Left lung (tissue), 10 donors: Measurements from ENCODE around the gene SLC5A5. TPM values are rescaled to one million over a fixed set of nuclear protein-coding genes. Genes with fewer than 3 reads are reported as not detected.

Experiments used
- ATAC-seq: fragments of 200-7000 bp; cut with Tn5 transposase; one replicate; pipeline ENCODE4 v1.9.1; 2020; ENCODE audit warnings: moderate library complexity
- DNase-seq, 4 donors: peaks; one replicate each; pipeline ENCODE4 v3.0.0-alpha.2; 2013 to 2020
- H3K27ac ChIP-seq, 2 donors: fragments of 200-600 bp; sonication (generic) in 1 of 2; one replicate each; pipeline versions ENCODE4 v1.5.0 to v1.8.0; 2020 to 2021
- H3K27me3 ChIP-seq, 2 donors: fragments of 200-600 bp; sonication (generic) in 1 of 2; one replicate each; pipeline versions ENCODE4 v1.5.0 to v1.8.0; 2020 to 2021
- H3K36me3 ChIP-seq, 2 donors: fragments of 200-600 bp; sonication (generic) in 1 of 2; one replicate each; pipeline versions ENCODE4 v1.5.0 to v1.8.0; 2020 to 2021
- H3K4me1 ChIP-seq, 2 donors: fragments of 200-600 bp; one replicate each; pipeline ENCODE4 v1.8.0; 2021
- H3K4me3 ChIP-seq, 2 donors: fragments of 200-600 bp; sonication (generic) in 1 of 2; one replicate each; pipeline versions ENCODE4 v1.5.0 to v1.8.0; 2020 to 2021; ENCODE audit warnings: mild to moderate bottlenecking in 1 of 2
- H3K9me3 ChIP-seq, 2 donors: fragments of 200-600 bp; sonication (generic) in 1 of 2; one replicate each; pipeline versions ENCODE4 v1.5.0 to v1.8.0; 2020 to 2021
- intact Hi-C, 2 donors: fragments of 100-400 bp; cut with DNase I; formaldehyde crosslinking; loops; one replicate each; pipeline versions ENCODE4 v1.11.2 to v1.14.2; 2022
- polyA plus RNA-seq, 6 donors: library from polyadenylated mRNA; unstranded; fragments of 120-200 nt; gene quantifications; one replicate each; pipeline ENCODE4 v1.2.1, GENCODE V29; 2013; ENCODE audit not compliant: insufficient read length in 6 of 6
- total RNA-seq, 2 donors: library from RNA; stranded (reverse); fragmentation: NEBNext Ultra II Directional; extraction: Animal tissue kit (Norgen Biotek cat#: 25700); gene quantifications; one replicate each; pipeline ENCODE4 v1.2.1, GENCODE V29; 2021
- TF ChIP-seq, protein P1 (sequence below), 2 donors: fragments of 200-600 bp; sonication (generic) in 1 of 2; IDR thresholded peaks; one replicate each; pipeline versions ENCODE4 v1.5.0 to v1.8.0; 2021; ENCODE audit warnings: antibody characterized with exemption in 2 of 2
- donor health status: DM: no; HTN: yes; CAD: no.
- donor health status: DM: no; HTN: no; CAD: no.

Gene SLC5A5
- total and polyA plus RNA-seq, 8 donors = 0.06 to 0.55 (median 0.09) TPM; not detected in 1

DNA sequence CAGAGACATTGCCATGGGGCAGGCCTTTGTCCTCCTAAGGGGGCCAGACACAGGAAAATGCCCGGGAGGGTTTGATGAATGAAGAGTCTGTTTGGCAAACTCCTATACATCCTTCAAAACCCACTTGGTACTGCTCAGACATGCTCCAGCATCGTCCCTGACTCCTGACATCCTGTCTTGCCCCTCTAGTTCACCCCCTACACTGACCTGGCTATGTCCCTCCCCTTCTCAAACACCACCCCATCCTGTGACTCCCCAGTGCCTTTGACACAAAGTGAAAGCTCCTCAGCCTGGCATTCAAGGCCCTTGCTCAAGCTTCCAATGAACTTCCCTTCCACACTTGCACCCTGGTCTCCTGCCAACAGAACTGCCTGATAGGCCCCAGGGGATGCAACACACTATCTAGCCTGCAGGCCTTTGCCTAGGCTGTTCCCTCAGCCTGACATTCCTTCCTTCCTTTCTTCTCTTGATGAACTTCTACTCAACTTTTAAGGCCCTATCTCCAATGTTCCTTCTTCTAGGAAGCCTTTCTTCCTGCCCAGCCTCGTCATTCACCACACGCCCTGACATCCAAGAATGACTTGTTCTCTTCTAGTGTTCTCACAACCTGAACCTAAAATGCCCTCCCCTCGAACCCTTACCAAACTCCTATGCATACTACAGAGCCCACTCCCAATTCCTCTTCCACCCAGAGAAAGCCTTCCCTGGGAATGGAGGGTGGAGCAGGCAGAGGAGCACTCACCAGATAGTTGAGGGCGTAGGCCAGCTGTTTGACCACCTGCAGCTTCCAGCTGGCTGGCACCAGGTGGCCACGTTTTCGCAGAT lies 36.4 kb upstream of the SLC5A5 start:
- intact Hi-C loops = no loop called here
- TF ChIP-seq, protein P1, sequence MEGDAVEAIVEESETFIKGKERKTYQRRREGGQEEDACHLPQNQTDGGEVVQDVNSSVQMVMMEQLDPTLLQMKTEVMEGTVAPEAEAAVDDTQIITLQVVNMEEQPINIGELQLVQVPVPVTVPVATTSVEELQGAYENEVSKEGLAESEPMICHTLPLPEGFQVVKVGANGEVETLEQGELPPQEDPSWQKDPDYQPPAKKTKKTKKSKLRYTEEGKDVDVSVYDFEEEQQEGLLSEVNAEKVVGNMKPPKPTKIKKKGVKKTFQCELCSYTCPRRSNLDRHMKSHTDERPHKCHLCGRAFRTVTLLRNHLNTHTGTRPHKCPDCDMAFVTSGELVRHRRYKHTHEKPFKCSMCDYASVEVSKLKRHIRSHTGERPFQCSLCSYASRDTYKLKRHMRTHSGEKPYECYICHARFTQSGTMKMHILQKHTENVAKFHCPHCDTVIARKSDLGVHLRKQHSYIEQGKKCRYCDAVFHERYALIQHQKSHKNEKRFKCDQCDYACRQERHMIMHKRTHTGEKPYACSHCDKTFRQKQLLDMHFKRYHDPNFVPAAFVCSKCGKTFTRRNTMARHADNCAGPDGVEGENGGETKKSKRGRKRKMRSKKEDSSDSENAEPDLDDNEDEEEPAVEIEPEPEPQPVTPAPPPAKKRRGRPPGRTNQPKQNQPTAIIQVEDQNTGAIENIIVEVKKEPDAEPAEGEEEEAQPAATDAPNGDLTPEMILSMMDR (IDR thresholded peaks at IDR 0.05) = no peak
- H3K36me3 ChIP-seq = peaks cover 0 to 98% of the 10 kb centered on the region in 2 donors

DNA sequence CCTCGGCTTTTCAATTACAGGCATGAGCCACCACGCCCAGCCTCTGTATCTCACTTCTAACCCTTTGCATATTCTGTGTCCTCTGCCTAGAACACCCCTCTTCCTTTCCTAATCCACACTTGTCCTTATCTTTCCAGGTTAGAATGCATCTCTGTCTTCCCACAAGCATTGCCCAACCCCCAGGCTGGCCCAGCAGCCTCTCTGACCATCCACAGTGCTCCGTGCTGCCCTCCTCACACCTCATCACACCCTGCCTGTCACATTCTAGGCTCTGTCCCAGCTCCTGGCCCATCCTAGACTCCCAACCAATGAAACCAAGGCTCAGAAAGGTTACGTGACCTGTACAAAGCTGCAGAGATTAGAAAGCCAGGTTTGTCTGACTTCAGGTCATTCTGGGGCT lies 35.2 kb upstream of the SLC5A5 start:
- intact Hi-C loops = no loop called here
- DNase-seq (no peak), ATAC-seq (no peak)
- peaks cover 0 to 38% of the 10 kb centered on the region in 2 donors for H3K27me3 ChIP-seq
- H3K4me1 ChIP-seq = peaks cover 0 to 2% of the 10 kb centered on the region in 2 donors
- H3K9me3 ChIP-seq = no peaks in the 10 kb centered on the region
- H3K36me3 ChIP-seq = peaks cover 0 to 100% of the 10 kb centered on the region in 2 donors
- no peak overlapping the region for H3K4me3 ChIP-seq
- no peak overlapping the region for H3K27ac ChIP-seq
- TF ChIP-seq, protein P1 (IDR thresholded peaks at IDR 0.05) = no peak

More for the DNA sequence above, 36.4 kb upstream of the SLC5A5 start:
- no peak for DNase-seq
- ATAC-seq = no peak
- H3K27me3 ChIP-seq = peaks cover 0 to 34% of the 10 kb centered on the region in 2 donors
- H3K4me3 ChIP-seq = no peak overlapping the region
- H3K9me3 ChIP-seq = no peaks in the 10 kb centered on the region
- H3K4me1 ChIP-seq = no peaks in the 10 kb centered on the region
- no peak overlapping the region for H3K27ac ChIP-seq

DNA sequence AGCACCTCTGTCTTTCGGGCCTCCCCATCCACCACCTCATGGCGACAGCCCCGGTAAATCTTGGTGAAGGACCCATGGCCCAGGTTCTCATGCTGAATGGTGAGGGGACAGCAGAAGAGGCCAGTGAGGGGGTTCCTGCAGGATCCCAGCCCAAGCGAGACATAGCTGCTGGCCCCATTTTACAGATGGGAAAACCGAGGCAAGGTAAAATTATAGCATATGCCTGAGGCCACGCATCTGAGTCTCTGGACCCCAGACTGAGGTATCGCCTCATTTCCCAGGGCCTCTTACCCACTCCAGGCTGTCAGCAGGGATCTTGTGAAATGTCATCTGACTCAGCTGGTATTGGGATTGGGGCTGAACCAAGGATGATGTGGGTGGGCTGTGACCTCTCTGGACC lies 33.8 kb upstream of the SLC5A5 start:
- intact Hi-C loops = no loop called here
- ATAC-seq (no peak), DNase-seq (no peak)
- H3K4me3 ChIP-seq = no peak overlapping the region
- H3K27ac ChIP-seq = no peak overlapping the region
- H3K4me1 ChIP-seq = peaks cover 0 to 7% of the 10 kb centered on the region in 2 donors
- no peaks in the 10 kb centered on the region for H3K9me3 ChIP-seq
- peaks cover 0 to 39% of the 10 kb centered on the region in 2 donors for H3K27me3 ChIP-seq
- TF ChIP-seq, protein P1 (IDR thresholded peaks at IDR 0.05) = no peak
- peaks cover 0 to 100% of the 10 kb centered on the region in 2 donors for H3K36me3 ChIP-seq

DNA sequence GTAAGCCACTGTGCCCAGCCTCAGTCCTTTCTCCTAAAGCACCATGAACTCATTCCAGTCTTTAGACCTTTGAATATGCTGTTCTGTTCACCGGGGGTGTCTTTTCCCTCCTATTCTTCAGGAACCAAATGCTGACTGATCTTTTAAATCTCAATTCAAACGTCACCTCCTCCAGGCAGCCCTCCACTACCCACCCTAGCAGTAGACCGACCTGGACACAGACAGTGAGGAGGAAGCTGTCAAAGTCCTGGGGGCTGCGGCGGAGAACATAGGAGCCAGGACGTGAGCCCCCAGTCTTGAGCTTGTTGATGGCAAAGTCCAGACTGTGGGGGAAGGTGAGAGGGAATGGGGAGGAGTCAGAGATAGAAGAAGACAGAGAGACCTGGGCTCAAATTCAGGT lies 31.7 kb upstream of the SLC5A5 start:
- TF ChIP-seq, protein P1 (IDR thresholded peaks at IDR 0.05) = no peak
- intact Hi-C loops = no loop called here
- Histone ChIP-seq H3K27ac (no peak overlapping the region), H3K36me3 (peaks cover 0 to 89% of the 10 kb centered on the region in 2 donors), H3K27me3 (peaks cover 0 to 33% of the 10 kb centered on the region in 2 donors), H3K4me1 (peaks cover 0 to 24% of the 10 kb centered on the region in 2 donors), H3K9me3 (no peaks in the 10 kb centered on the region), H3K4me3 (no peak overlapping the region)
- no peak for ATAC-seq
- DNase-seq = no peak

DNA sequence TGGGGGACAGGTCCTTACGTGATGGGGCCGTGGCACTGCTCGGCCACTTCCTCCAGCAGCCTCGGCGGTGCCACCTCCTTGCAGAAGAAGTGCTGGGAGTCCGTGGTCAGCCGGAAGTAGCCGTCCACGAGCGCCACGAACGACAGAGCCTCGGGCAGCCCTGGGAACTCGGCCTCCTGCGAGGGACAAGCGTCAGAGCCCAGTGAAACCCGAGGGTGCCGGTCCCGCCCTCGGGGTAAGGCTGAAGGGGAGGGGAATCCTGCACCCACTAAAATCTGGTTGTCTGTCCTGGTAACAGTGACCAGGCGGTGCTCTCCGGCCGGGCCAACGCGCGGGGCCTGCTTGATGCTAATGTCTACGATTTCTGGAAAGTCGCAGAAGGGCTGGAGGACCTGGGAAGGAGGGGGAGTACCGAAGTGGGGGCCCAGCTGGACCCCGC lies 30.4 kb upstream of the SLC5A5 start:
- Histone ChIP-seq H3K27me3 (peaks cover 0 to 33% of the 10 kb centered on the region in 2 donors), H3K4me3 (no peak overlapping the region), H3K27ac (no peak overlapping the region), H3K4me1 (peaks cover 0 to 38% of the 10 kb centered on the region in 2 donors), H3K9me3 (no peaks in the 10 kb centered on the region), H3K36me3 (peaks cover 0 to 75% of the 10 kb centered on the region in 2 donors)
- DNase-seq (no peak), ATAC-seq (peak; percentile 17)
- intact Hi-C loops = no loop called here
- TF ChIP-seq, protein P1 (IDR thresholded peaks at IDR 0.05) = no peak
